ENCODE data around the gene SP7.
"Not testable (repeated sequence)": the region's sequence is repeated elsewhere in the genome, so short reads cannot be mapped to it uniquely, and the experiment has no call there.

Gene SP7

DNA sequence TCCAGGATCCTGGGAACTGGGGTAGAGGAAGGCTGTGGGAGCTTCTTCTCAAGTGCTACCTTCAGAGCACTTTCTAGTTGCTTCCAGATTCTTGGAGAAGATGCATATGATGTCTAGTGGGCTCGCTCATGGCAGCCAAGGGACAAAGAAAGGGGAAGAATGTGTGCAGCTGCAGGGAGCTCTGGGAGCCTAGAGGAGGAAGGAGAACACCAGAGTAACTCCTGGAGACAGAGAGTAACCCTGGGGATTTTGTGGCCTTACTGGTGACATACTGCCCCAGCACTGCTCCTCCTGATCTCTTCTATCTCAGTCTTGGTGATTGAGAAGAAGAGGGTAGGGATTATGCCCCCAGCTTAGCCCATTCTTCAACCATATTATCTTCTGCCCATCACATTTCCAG, 10.3 kb upstream of the SP7 start:
- no peak for DNase-seq (ENCODE audit: low spot score)

- DNase-seq (ENCODE audit: low spot score) = no peak
Measured at GRCh38 chr12:53345486-53346188, 9.5 kb upstream of the SP7 start.

DNA sequence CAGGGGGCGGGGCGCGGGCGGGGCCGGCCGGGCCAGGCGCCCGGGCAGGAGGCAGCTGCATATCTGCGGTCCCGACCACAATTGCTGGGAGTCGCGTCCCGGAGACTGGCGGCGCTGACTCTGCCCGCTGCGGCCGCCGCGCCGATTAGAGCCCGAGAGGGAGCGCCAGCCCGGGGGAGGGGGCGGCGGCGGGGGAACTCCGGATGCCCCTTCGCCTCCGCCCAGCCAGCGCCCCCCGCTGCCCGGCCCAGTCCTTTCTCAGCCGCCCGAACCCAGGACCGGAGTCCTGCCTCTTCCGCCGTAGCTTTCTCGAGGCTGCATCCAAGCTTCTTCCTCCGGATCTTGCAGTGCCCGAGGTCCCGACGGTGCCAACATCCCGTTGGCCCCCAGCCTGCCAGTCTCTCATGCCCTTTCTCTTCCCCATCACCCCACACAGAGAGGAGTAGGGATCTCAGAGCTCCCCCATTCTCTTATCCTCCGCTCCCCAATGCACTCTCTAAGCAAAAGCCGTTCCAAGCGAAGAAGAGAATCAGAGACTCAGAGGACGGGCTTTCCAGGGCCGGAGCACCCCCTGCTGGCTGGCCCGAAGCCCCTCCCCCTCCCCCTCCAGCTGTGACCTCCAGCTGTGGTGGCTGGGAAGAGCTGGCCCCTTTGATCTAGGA, 8.8 kb upstream of the SP7 start:
- DNase-seq (ENCODE audit: low spot score) = peak; percentile 92

GRCh38 chr12:53344487-53344823, 8.3 kb upstream of the SP7 start:
- DNase-seq (ENCODE audit: low spot score) = no peak

DNA sequence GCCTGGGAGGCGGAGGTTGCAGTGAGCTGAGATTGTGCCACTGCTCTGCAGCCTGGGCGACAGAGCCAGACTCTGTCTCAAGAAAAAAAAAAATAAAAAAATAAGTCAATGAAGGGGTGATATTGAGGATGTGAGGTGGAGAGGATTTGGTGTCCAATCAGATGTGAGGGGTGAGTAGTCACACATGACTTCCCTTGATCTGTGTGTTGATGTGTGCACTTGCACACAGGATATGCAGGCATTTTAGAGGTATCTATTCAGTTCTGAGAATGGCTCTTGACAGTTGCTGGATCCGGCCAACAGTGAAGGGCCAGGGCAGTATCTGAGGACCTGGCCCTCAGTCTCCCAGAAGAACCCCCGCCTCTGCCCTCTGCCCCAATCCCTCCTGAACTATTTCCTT, 7.8 kb upstream of the SP7 start:
- no peak for DNase-seq (ENCODE audit: low spot score)

DNA sequence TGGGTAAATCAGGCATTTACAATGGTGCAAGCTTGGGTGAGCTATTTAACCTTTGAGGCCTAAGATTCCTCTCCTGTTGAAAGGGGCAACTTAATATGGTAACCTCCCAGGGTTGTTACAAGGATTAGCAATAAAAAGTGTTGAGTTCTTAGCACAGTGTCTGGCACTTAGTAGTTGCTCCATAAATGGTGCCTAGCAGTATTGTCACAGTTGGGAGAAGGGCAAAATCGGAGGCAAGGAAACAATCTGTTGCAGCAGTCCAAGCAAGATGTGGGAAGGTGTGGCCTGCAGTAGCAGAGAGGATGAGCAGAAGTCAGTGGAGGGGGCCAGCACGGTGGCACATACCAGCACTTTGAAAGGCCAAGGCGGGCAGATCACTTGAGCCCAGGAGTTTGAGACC, 7.3 kb upstream of the SP7 start:
- no peak for DNase-seq (ENCODE audit: low spot score)

- DNase-seq (ENCODE audit: low spot score) = no peak
Measured at GRCh38 chr12:53340398-53340797, 4.2 kb upstream of the SP7 start.

DNA sequence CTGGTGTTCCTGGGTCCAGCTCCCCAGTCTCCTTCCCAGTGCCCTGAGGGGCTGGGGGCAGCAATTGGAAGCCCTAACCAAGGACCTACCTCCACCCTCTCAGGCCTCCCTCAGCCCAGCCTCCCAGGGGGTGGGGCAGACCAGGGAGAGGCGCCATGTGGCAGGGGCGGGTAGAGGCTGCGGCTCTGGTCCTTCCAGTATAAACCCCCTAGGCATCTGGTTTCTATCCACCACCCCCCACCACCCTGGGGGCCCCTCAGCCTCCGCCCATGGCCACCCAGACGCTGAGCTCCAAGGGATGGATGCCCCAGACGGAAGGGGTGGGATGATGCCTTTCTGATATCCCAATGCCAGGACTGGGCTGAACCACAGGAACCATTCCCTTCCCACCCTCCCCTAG, 2.8 kb upstream of the SP7 start:
- no peak for DNase-seq (ENCODE audit: low spot score)

DNA sequence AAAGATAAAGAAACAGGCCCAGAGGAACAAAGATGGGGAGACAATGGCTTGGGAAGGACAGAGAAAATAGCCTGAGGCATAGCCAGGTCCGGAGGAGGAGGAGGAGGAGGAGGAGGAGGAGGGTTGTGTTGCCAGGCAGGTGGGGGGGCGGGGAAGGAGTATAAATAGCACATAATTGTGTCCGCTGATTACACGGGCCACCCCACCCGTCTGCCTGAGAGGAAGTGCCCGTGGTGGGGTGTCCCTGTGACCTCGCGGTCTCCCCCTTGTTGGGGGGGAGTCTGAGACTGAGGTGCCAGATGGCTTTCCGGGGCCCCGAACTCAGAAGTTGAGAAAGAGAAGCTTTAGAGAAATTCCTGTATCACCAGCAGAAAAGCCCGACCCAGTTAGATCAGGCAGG, 1.9 kb upstream of the SP7 start:
- no peak for DNase-seq (ENCODE audit: low spot score)

DNA sequence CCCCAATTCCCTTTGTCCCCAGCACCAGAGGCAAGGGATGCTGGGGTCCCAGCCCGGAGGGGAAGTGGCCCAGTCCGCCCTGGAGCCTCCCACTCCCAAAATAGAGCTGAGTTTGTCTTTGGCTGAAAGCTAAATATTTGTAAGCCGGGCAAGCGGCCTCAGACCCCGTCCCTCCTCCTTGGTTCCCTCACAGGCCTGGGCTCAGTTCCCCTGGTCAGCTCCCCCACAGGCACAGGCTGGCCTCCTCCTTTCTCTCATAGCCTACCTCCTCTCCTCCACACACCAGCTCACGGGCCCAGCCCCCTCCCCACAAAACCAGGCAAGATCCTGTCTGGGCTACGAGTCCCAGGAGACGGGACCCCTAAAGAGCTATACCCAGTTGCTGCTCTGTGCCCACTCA, 1.3 kb downstream of the SP7 start:
- no peak for DNase-seq (ENCODE audit: low spot score)

GRCh38 chr12:53333845-53334244, 2.3 kb downstream of the SP7 start:
- DNase-seq (ENCODE audit: low spot score) = no peak

DNA sequence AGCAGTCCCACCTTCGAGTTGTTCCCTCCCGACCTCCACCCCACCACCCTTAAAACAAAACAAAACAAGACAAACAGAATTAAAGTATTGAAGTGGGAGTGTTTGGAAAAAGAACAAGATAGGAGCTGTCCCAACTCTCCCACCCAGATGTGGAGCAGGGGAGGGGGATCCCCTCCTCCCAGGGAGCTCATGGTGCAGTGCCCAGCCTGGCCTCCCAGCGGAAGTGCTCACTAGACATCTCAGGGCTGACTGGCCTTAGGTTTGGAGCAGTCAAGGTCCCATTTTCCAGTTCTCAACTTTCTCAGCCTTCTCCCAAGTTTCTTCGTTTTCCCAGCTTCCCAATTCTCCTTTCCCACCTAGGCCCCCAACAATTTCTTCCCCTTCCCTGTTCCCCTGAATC, 2.9 kb downstream of the SP7 start:
- DNase-seq (ENCODE audit: low spot score) = no peak

- no peak for DNase-seq (ENCODE audit: low spot score)
Measured at GRCh38 chr12:53332744-53333143, 3.4 kb downstream of the SP7 start.

- DNase-seq (ENCODE audit: low spot score) = not testable (repeated sequence)
Measured at GRCh38 chr12:53332339-53332738, 3.8 kb downstream of the SP7 start.

DNA sequence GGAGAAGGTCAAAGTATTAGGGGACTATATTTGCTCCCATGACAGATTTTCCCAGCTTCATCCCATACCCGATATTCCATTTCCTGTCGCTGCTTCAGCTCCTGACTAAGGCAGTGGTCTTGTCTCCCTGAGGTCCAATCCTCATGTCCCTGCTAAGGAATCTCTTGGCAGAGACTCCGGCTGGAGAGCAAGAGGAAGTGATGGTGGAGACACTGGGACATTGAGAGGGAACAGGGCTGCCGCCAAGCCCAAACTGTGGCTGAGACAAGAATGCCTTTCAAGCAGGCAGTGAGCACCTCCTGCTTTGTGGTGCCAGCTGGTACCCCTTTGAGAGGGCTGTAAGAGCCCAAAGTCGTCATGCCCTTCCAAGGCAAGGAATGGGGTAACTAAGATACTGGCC, 5.5 kb downstream of the SP7 start:
- DNase-seq (ENCODE audit: low spot score) = no peak

- DNase-seq (ENCODE audit: low spot score) = no peak
Measured at GRCh38 chr12:53328043-53328435, 8.1 kb downstream of the SP7 start.

DNA sequence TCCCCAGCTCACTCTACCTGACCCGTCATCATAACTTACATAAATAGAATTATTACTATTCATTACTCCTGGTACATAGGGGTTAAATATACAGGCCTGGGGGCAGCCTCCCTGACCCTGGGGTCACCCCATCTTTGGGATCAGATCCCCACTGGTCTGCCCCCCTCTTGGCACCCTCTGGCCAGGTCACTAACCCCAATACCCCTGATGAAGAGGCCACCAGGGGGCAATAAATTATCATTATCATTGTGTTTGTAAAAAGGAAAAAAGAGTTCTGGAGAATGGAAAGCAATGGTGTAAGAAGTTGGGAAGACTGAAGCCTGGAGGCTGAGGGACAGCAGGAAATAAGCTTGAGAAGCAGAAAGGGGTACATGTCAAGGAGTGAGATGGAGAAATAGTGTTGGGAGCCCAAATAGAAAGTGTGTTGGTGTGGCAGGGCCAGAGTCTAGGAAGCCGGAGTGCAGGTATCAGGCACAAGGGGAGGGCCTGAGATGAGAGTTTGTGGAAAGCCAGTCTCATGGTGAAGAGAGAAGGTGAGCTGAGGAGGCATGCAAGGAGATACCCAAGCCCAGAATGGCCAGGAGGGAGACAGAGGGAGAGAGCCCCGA, 8.6 kb downstream of the SP7 start:
- DNase-seq (ENCODE audit: low spot score) = peak; percentile 57

DNA sequence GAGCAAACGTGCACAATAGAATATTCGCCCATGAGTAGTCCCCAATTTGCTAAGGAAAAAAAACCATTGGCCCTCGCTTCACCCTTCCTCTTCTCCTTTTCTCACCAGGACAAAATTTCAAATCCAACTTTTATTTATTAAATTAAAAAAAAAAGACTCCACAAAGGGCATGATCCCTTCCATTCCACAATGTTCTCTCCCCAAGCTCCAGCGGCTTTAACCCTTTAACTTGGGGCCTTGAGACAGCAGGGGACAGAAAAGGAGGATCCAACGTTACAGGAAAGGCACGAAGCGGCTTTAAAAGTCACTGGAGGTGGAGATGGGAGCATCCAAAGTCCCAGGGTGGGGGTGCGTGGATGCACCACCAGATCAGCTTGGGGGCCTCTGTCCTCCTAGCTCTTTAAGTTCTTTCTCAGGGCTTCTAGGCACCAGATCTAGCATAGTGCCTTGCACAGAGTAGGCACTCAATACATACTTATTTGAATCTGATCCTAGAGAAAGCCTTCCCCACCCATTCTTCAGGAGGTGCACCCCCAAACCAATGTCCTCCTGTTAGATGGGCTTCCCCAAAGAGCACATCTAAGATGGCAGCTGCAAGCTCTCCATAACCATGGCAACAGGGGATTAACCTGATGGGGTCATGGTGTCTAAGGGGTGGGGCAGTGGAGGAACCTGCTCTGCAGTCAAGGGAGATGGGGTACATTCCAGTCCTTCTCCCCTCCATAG, 9.5 kb downstream of the SP7 start:
- no peak for DNase-seq (ENCODE audit: low spot score)

- DNase-seq (ENCODE audit: low spot score) = peak; percentile 87
Measured at GRCh38 chr12:53325511-53326061, 10.6 kb downstream of the SP7 start.

- DNase-seq (ENCODE audit: low spot score) = peak; percentile 92
Measured at GRCh38 chr12:53324779-53325510, 11.2 kb downstream of the SP7 start.

- peak; percentile 80 for DNase-seq (ENCODE audit: low spot score)
Measured at GRCh38 chr12:53324113-53324778, 11.9 kb downstream of the SP7 start.

Data from pons (tissue), 1 donor.